GM21447 (cell line): ENCODE measurements around the gene CD300H.
"Not testable (repeated sequence)": the region's sequence is repeated elsewhere in the genome, so short reads cannot be mapped to it uniquely, and the experiment has no call there.

Experiments
- ATAC-seq: cut with Tn5 transposase; IDR thresholded peaks from one replicate; pipeline ENCODE4 v1.9.1; 2021; ENCODE audit not compliant: unreplicated experiment

Gene CD300H

GRCh38 chr17:74585711-74586110 lies 18.4 kb upstream of the CD300H start:
- no peak for ATAC-seq

GRCh38 chr17:74584292-74585060 lies 17.2 kb upstream of the CD300H start:
- no peak for ATAC-seq

- ATAC-seq: no peak
Observed at GRCh38 chr17:74582633-74583032, 15.3 kb upstream of the CD300H start.

GRCh38 chr17:74579900-74580299 lies 12.6 kb upstream of the CD300H start:
- no peak for ATAC-seq

GRCh38 chr17:74578979-74579378 lies 11.7 kb upstream of the CD300H start:
- no peak for ATAC-seq

- no peak for ATAC-seq
Observed at GRCh38 chr17:74574489-74575142, 7.3 kb upstream of the CD300H start.

- ATAC-seq: not testable (repeated sequence)
Observed at GRCh38 chr17:74573635-74574034, 6.3 kb upstream of the CD300H start.

- ATAC-seq: no peak
Observed at GRCh38 chr17:74573169-74573568, 5.9 kb upstream of the CD300H start.

- no peak for ATAC-seq
Observed at GRCh38 chr17:74571621-74572270, 4.4 kb upstream of the CD300H start.

GRCh38 chr17:74569020-74570003 lies 2.0 kb upstream of the CD300H start:
- ATAC-seq: no peak

GRCh38 chr17:74568106-74568873 lies 981 bp upstream of the CD300H start:
- no peak for ATAC-seq

GRCh38 chr17:74566132-74566753 lies 1.1 kb downstream of the CD300H start:
- no peak for ATAC-seq

- ATAC-seq: no peak
Observed at GRCh38 chr17:74565126-74565525, 2.2 kb downstream of the CD300H start.

GRCh38 chr17:74563358-74563757 lies 4.0 kb downstream of the CD300H start:
- ATAC-seq: no peak

GRCh38 chr17:74561586-74561985 lies 5.7 kb downstream of the CD300H start:
- ATAC-seq: no peak

GRCh38 chr17:74558882-74559519 lies 8.3 kb downstream of the CD300H start:
- no peak for ATAC-seq

GRCh38 chr17:74558402-74558801 lies 8.9 kb downstream of the CD300H start:
- ATAC-seq: not testable (repeated sequence)

- no peak for ATAC-seq
Observed at GRCh38 chr17:74555427-74555940, 11.8 kb downstream of the CD300H start.

- ATAC-seq: no peak
Observed at GRCh38 chr17:74554909-74555308, 12.4 kb downstream of the CD300H start.
